HEK293T (cell line): ENCODE results near the gene GLTP.

Experiments used
- ARNT ChIP-seq: fragments of 450-650 bp; IDR thresholded peaks from 2 replicates; pipeline ENCODE4 v1.6.1; 2017; ENCODE audit warnings: mild to moderate bottlenecking
- BHLHE40 ChIP-seq: fragments of 450-650 bp; IDR thresholded peaks from 2 replicates; pipeline ENCODE4 v1.6.1; 2016; ENCODE audit warnings: mild to moderate bottlenecking, moderate library complexity, borderline replicate concordance
- CTBP1 ChIP-seq: fragments of 450-650 bp; IDR thresholded peaks from 2 replicates; pipeline ENCODE4 v1.6.1; 2016; ENCODE audit warnings: borderline replicate concordance
- ELF4 ChIP-seq: fragments of 450-650 bp; IDR thresholded peaks from 2 replicates; pipeline ENCODE4 v1.6.1; 2017; ENCODE audit warnings: antibody characterized with exemption
- FOXA1 ChIP-seq: fragments of 450-650 bp; IDR thresholded peaks from 2 replicates; pipeline ENCODE4 v1.6.1; 2016; ENCODE audit warnings: mild to moderate bottlenecking
- FOXK2 ChIP-seq: fragments of 450-650 bp; IDR thresholded peaks from 2 replicates; pipeline ENCODE4 v1.6.1; 2016; ENCODE audit warnings: mild to moderate bottlenecking
- FOXM1 ChIP-seq: fragments of 450-650 bp; IDR thresholded peaks from 2 replicates; pipeline ENCODE4 v1.6.1; 2017; ENCODE audit warnings: mild to moderate bottlenecking, borderline replicate concordance
- SP1 ChIP-seq: fragments of 450-650 bp; IDR thresholded peaks from 2 replicates; pipeline ENCODE4 v1.6.1; 2017
- ZNF384 ChIP-seq: fragments of 450-650 bp; IDR thresholded peaks from 2 replicates; pipeline ENCODE4 v1.6.1; 2016
- TF ChIP-seq, protein P1 (sequence below): fragments of 450-650 bp; IDR thresholded peaks from 2 replicates; pipeline ENCODE4 v1.6.1; 2016

DNA sequence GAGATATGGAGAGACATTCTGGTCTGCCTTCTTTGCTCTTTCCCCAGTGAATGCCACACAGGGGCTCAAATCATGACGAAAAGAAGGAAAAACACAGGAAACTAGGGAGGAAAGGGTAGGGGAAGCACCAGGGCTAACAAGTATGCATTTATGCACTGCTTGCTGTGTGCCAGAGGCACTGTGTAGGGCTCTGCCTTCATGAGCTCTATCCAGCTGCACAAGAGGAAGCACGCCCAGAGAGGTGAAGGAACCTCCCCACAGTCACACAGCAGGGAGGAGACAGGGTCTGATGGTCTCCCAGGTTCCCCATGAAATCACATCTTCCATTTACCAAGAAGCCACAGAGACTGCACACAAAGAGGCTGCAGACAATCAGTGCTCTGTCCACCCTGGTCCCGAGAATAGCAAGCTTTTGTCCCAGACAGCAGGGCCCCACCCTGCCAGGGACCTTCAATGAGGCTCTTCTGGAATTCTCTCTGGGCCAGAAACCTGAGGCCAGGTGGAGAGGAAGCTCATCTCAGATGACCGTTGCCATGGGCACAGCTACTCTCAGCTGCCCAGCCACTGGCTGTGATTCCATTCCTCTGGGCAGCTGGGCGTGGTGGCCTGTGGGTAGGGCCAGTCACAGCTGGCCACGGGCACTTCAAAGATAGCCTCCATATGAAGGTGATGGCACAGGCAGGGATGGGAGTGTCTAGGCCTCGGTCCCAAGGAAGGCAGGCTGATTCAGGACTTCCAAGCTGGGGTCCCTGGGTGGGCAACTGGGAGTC, 39.9 kb downstream of the GLTP start:
- TF ChIP-seq ARNT (no peak), BHLHE40 (no peak), ELF4 (no peak), CTBP1 (no peak), FOXM1 (no peak), SP1 (no peak), FOXA1 (no peak), FOXK2 (no peak), ZNF384 (no peak)
- TF ChIP-seq, protein P1, sequence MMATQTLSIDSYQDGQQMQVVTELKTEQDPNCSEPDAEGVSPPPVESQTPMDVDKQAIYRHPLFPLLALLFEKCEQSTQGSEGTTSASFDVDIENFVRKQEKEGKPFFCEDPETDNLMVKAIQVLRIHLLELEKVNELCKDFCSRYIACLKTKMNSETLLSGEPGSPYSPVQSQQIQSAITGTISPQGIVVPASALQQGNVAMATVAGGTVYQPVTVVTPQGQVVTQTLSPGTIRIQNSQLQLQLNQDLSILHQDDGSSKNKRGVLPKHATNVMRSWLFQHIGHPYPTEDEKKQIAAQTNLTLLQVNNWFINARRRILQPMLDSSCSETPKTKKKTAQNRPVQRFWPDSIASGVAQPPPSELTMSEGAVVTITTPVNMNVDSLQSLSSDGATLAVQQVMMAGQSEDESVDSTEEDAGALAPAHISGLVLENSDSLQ, result no peak
